GM13976 (cell line): ENCODE results near the gene HES1.
"Not testable (repeated sequence)": the region's sequence is repeated elsewhere in the genome, so short reads cannot be mapped to it uniquely, and the experiment has no call there.

ENCODE experiments used
- DNase-seq: peaks from one replicate; pipeline ENCODE4 v3.0.0; 2012; ENCODE audit warnings: low spot score
- in situ Hi-C: fragments of 300-500 bp; cut with MboI; formaldehyde crosslinking; loops from one replicate; pipeline ENCODE4 v1.12.0; 2022; ENCODE audit warnings: low sequenced_read_pairs, mixed read lengths, inconsistent platforms; ENCODE audit not compliant: unreplicated experiment
- TF ChIP-seq, protein P1 (sequence below): IDR thresholded peaks from 2 replicates; pipeline ENCODE4 v1.5.1; 2012; ENCODE audit warnings: borderline replicate concordance, mild to moderate bottlenecking; ENCODE audit not compliant: insufficient read depth; ENCODE audit errors: extremely low read depth, missing control alignments, control extremely low read depth

The HES1 gene

GRCh38 chr3:194135806-194136518 lies at the start of gene HES1:
Gene HES1, plus strand, starts transcription at chr3:194136148. Its CDS starts 233 bp downstream, at chr3:194136381.
- TF ChIP-seq, protein P1, sequence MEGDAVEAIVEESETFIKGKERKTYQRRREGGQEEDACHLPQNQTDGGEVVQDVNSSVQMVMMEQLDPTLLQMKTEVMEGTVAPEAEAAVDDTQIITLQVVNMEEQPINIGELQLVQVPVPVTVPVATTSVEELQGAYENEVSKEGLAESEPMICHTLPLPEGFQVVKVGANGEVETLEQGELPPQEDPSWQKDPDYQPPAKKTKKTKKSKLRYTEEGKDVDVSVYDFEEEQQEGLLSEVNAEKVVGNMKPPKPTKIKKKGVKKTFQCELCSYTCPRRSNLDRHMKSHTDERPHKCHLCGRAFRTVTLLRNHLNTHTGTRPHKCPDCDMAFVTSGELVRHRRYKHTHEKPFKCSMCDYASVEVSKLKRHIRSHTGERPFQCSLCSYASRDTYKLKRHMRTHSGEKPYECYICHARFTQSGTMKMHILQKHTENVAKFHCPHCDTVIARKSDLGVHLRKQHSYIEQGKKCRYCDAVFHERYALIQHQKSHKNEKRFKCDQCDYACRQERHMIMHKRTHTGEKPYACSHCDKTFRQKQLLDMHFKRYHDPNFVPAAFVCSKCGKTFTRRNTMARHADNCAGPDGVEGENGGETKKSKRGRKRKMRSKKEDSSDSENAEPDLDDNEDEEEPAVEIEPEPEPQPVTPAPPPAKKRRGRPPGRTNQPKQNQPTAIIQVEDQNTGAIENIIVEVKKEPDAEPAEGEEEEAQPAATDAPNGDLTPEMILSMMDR: no peak
- peak; percentile 85 for DNase-seq
- in situ Hi-C loops: loop anchor here (10.0 to 25.0 kb wide), 2 partner anchors 179 to 349 kb away; no protein-coding TSS in a partner anchor

DNA sequence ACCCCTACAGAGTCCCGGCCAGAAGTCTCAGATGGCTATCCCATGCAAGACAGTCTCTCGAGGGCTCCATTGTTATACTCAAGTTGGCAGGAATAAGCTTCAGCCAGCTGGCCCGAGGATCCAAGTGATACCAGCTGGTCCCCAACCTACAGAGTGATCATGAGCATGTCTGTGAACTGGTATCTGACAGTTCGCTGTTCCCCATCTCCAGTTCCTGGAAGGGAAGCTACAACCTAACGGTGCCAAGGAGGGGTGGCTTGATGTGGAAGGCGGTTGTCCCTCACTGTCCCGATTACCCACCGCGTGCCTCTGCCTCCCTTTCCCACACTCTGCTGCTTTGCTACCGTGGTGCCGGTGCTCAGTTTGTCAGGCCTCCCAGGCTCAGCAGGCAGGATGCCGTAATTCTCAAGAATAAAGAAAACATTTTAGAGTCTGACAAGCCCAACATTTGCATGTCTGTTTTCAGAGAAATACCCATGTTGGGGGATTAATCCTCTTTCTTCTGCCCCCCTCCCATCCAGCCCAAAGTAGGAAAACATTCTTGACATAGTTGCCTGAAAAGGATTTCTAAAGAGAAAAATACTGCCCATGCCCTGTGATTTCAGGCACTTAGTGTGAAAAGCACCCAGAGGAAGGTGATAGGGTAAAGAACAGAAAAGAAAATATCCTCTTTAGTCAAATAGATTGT lies 49.4 kb upstream of the HES1 start:
- TF ChIP-seq, protein P1: no peak
- in situ Hi-C loops: no loop called here
- DNase-seq: no peak

DNA sequence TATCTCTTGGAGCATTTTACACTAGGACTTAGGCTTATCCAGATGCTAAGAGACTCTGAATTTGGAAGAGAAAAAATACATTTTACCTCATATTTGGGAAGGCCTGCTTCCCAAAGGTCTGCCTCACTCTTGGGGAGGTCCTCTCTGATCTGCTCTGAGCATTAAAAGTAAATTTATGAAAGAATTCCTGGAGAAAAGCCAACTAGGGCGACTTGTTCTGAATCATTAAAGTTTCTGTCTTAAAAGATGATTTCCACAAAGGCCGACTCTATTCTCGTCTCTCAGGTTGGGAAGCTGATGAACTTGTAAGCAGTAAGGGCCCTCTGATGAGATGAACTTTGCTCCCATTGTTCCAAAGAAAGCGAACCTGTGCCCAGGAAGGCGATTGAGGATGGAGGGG lies 48.7 kb upstream of the HES1 start:
- TF ChIP-seq, protein P1: no peak
- in situ Hi-C loops: no loop called here
- no peak for DNase-seq

DNA sequence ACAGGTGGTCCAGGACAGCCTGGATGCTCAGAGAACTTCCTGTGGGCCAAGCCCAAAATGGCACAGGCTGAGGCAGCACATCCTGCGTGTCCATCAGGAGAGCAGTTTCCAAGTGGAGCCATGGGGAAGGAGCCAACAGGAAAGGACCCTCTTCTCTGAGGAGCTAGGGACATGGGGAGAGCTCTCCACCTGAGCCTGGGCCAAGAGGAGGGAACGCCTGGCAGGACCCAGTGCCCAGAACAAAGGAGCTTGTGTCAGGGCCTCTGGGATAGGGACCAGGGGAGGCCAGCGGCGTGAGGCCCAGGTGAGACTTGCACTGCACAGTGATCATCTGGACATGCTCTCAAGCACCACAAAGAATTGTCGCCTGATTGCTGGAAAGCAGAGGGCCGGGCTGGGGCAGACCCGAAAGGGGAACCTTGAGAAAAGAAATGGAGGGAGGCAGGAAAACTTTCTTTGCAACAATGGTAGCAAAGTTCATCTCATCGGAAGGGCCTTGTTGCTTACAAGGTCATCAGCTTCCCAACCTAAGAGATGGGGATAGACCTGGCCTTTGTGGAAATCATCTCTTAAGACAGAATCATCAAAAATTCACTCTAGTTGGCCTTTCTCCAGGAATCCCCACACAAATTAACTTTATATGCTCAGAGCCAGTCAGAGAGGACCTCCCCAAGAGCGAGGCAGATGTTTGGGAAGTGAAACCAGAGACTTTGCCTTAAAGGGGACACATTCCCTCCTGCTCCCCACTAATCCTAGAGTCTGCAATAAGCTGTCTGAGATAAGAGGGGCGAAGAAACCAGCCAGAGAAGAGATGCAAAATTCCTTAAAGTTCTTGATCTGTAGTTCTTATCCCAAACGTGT lies 47.7 kb upstream of the HES1 start:
- TF ChIP-seq, protein P1: no peak
- no peak for DNase-seq
- in situ Hi-C loops: no loop called here

- peak; percentile 58 for DNase-seq
- TF ChIP-seq, protein P1: no peak
Observed at GRCh38 chr3:194089357-194090177, 46.4 kb upstream of the HES1 start.

GRCh38 chr3:194090178-194090555 lies 45.8 kb upstream of the HES1 start:
- in situ Hi-C loops, DNase-seq: not testable (repeated sequence)

More at GRCh38 chr3:194089357-194090177, 46.4 kb upstream of the HES1 start:
- in situ Hi-C loops: no loop called here
